DND-41 (cell line): ENCODE data around the gene ACSF3.

ENCODE experiments used
- ATAC-seq: fragments of 200-7000 bp; cut with Tn5 transposase; 3 replicates; pipeline ENCODE4 v1.9.1; 2021; ENCODE audit warnings: low read depth; ENCODE audit not compliant: insufficient read depth
- DNase-seq: peaks from one replicate; pipeline ENCODE4 v3.0.0-alpha.2; 2020
- H2AFZ ChIP-seq: 2 replicates; pipeline ENCODE4 v1.6.0; 2012; ENCODE audit warnings: low read depth, low read length
- H3K27ac ChIP-seq: 2 replicates; pipeline ENCODE4 v1.5.1; 2012; ENCODE audit warnings: low read length, inconsistent platforms
- H3K27me3 ChIP-seq: fragments of 200-600 bp; sonication (generic); 2 replicates; pipeline ENCODE4 v1.6.0; 2012; ENCODE audit warnings: low read length, mild to moderate bottlenecking, inconsistent platforms; ENCODE audit not compliant: insufficient read depth, poor library complexity
- H3K36me3 ChIP-seq: 2 replicates; pipeline ENCODE4 v1.5.1; 2012; ENCODE audit warnings: low read length, inconsistent platforms; ENCODE audit not compliant: insufficient read depth
- H3K4me1 ChIP-seq: 2 replicates; pipeline ENCODE4 v1.5.1; 2012; ENCODE audit warnings: mild to moderate bottlenecking, low read length; ENCODE audit not compliant: insufficient read depth
- H3K4me2 ChIP-seq: 2 replicates; pipeline ENCODE4 v1.6.0; 2012; ENCODE audit warnings: mild to moderate bottlenecking, moderate library complexity, low read length, inconsistent platforms; ENCODE audit not compliant: insufficient read depth
- H3K4me3 ChIP-seq, 2 experiments: fragments of 200-600 bp in 1 of 2; shearing (Covaris generic) in 1 of 2; 2 replicates each; pipeline ENCODE4 v1.5.1; 2012 to 2016; ENCODE audit warnings: inconsistent platforms in 2 of 2, low read length in 2 of 2, mild to moderate bottlenecking in 2 of 2, low read depth in 1 of 2, moderate library complexity in 1 of 2
- H3K79me2 ChIP-seq: 2 replicates; pipeline ENCODE4 v1.6.0; 2012; ENCODE audit warnings: low read length, inconsistent platforms; ENCODE audit not compliant: insufficient read depth
- H3K9ac ChIP-seq: 2 replicates; pipeline ENCODE4 v1.6.0; 2012; ENCODE audit warnings: low read depth, mild to moderate bottlenecking, inconsistent platforms, low read length, moderate library complexity
- H3K9me3 ChIP-seq: 2 replicates; pipeline ENCODE4 v1.5.1; 2012; ENCODE audit warnings: low read length, moderate library complexity, mild to moderate bottlenecking, inconsistent platforms; ENCODE audit not compliant: insufficient read depth, severe bottlenecking
- H4K20me1 ChIP-seq: 2 replicates; pipeline ENCODE4 v1.6.0; 2012; ENCODE audit warnings: low read length; ENCODE audit not compliant: insufficient read depth
- EZH2 ChIP-seq: IDR thresholded peaks from 3 replicates; pipeline ENCODE4 v1.6.1; 2012; ENCODE audit warnings: borderline replicate concordance, low read depth, mild to moderate bottlenecking, moderate library complexity, low read length, inconsistent platforms; ENCODE audit not compliant: severe bottlenecking
- TF ChIP-seq, protein P1 (sequence below): IDR thresholded peaks from 2 replicates; pipeline ENCODE4 v1.5.1; 2012; ENCODE audit warnings: borderline replicate concordance, low read length, moderate library complexity, mild to moderate bottlenecking; ENCODE audit not compliant: poor library complexity, severe bottlenecking; ENCODE audit errors: extremely low read depth

The ACSF3 gene

DNA sequence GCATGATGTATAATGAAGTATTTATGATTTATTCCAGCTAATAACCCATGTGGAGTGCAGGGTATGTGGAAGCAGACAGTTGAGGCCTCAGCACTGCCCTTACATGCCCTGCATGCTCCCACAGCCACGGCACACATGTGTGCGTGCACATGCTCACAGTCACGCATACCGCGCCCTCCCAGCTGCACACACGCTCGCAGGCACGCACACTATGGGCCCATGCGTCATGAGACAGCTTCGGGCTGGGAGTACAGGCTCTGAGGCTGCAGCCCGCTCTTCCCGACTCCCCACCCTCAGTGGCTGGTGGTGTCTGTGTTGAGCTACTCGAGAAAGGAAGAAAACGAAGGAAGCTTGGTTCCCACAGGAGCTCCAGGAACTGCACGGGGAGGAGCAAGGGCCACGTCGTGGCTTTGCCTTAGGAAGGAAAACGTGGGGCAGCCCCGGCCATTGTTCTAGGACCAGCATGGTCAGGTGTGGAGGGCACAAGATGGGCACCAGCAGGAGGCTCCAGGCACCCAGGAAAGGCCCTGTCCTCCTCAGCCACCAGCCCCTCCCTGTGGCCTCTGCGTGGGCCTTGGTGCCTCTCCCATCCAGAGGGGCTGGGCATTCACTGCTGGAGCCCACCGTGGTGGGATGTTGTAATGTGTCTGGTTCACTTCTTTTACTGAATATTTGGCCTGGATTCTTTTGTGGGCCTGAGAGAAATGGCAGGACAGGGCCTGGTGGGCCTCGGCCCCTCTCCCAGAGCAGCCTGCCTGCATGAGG is 50.4 kb downstream of the ACSF3 start:
- DNase-seq (no peak), ATAC-seq (no peak; the same call in 2 of the 3 replicates)
- no peak overlapping the region for H2AFZ ChIP-seq
- H4K20me1 ChIP-seq = peaks cover 16% of the 10 kb centered on the region; the same call in 1 of the 2 replicates
- H3K9me3 ChIP-seq = peaks cover 11% of the 10 kb centered on the region
- no peak for TF ChIP-seq EZH2
- TF ChIP-seq, protein P1, sequence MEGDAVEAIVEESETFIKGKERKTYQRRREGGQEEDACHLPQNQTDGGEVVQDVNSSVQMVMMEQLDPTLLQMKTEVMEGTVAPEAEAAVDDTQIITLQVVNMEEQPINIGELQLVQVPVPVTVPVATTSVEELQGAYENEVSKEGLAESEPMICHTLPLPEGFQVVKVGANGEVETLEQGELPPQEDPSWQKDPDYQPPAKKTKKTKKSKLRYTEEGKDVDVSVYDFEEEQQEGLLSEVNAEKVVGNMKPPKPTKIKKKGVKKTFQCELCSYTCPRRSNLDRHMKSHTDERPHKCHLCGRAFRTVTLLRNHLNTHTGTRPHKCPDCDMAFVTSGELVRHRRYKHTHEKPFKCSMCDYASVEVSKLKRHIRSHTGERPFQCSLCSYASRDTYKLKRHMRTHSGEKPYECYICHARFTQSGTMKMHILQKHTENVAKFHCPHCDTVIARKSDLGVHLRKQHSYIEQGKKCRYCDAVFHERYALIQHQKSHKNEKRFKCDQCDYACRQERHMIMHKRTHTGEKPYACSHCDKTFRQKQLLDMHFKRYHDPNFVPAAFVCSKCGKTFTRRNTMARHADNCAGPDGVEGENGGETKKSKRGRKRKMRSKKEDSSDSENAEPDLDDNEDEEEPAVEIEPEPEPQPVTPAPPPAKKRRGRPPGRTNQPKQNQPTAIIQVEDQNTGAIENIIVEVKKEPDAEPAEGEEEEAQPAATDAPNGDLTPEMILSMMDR = no peak
- H3K9ac ChIP-seq = no peak overlapping the region
- H3K36me3 ChIP-seq = peaks cover 83% of the 10 kb centered on the region
- H3K27me3 ChIP-seq = no peaks in the 10 kb centered on the region
- no peak overlapping the region for H3K4me3 ChIP-seq
- no peak overlapping the region for H3K4me2 ChIP-seq
- H3K4me1 ChIP-seq = no peaks in the 10 kb centered on the region
- H3K79me2 ChIP-seq = no peaks in the 10 kb centered on the region
- no peak overlapping the region for H3K27ac ChIP-seq

DNA sequence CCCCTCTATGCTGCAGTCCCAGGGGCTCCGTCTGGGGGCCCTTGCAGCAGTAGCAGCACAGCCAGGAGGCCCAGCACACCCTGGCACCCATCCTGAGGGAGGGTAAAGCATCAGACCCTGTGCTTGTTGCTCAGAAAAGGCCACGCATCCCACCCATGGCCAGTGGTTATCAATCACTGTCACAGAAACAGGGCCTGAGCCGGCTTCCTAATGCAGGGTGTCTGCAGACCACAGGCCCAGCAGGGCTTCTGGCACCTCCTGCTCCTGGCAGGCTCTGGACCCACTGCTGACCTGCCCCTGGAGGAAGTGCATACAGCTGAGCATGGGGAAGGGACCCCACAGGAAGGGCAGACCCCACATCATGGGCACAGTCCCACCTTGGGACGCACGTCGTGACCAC is 51.0 kb downstream of the ACSF3 start:
- Histone ChIP-seq H3K4me1 (no peaks in the 10 kb centered on the region), H3K9ac (no peak overlapping the region)

DNA sequence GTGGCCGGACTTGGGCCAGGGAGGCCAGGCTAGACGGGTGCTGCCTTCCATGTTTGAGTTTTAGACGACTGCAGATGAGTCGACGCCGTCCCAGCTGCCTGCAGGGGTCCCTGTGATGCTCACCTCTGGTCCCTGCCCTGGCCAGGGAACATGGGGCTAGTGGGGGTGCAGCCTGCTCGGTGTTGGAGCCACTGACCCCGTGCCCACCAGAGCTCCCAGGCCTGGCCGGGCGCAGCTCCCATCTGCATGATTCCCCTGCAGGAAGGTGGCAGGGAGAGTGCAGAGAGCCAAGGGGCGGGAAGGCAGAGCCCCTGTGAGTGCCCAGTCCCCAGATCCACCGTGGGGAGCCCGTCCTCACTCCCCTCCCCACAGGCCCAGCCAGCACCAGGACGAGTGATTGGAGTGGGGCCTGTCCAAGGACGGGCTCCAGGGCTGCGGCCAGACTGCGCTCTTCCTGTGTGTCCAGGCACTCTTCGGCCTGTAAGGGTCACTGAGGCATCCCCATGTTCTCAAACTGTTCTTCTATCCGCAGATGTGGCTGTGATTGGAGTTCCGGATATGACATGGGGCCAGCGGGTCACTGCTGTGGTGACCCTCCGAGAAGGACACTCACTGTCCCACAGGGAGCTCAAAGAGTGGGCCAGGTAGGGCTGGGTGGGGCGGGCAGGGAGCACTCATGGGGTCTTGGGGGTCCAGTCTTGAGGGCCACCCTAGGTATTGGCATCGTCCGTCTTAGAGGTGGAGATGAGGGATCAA is 51.9 kb downstream of the ACSF3 start:
- Histone ChIP-seq H3K9ac (no peak overlapping the region), H3K4me2 (no peak overlapping the region), H3K27ac (no peak overlapping the region), H2AFZ (no peak overlapping the region), H3K27me3 (no peaks in the 10 kb centered on the region), H3K79me2 (no peaks in the 10 kb centered on the region), H3K4me3 (no peak overlapping the region), H3K9me3 (peaks cover 20% of the 10 kb centered on the region), H4K20me1 (peaks cover 13% of the 10 kb centered on the region; the same call in 1 of the 2 replicates), H3K36me3 (peaks cover 89% of the 10 kb centered on the region), H3K4me1 (no peaks in the 10 kb centered on the region)
- ATAC-seq = no peak
- DNase-seq = no peak
- TF ChIP-seq, protein P1 = no peak
- TF ChIP-seq EZH2 = no peak

More for the DNA sequence above, 51.0 kb downstream of the ACSF3 start:
- Histone ChIP-seq H4K20me1 (peaks cover 13% of the 10 kb centered on the region; the same call in 1 of the 2 replicates), H3K9me3 (peaks cover 17% of the 10 kb centered on the region), H3K79me2 (no peaks in the 10 kb centered on the region), H3K4me2 (no peak overlapping the region), H3K27ac (no peak overlapping the region), H3K4me3 (no peak overlapping the region), H3K27me3 (no peaks in the 10 kb centered on the region), H2AFZ (no peak overlapping the region), H3K36me3 (peaks cover 89% of the 10 kb centered on the region)
- ATAC-seq (no peak), DNase-seq (no peak)
- no peak for TF ChIP-seq EZH2
